ENCODE results near the gene SCAPER.
"Not testable (repeated sequence)": the region's sequence is repeated elsewhere in the genome, so short reads cannot be mapped to it uniquely, and the experiment has no call there.

SCAPER gene

GRCh38 chr15:76526111-76526510 lies 379.0 kb downstream of the SCAPER start:
- TF ChIP-seq, protein P1, sequence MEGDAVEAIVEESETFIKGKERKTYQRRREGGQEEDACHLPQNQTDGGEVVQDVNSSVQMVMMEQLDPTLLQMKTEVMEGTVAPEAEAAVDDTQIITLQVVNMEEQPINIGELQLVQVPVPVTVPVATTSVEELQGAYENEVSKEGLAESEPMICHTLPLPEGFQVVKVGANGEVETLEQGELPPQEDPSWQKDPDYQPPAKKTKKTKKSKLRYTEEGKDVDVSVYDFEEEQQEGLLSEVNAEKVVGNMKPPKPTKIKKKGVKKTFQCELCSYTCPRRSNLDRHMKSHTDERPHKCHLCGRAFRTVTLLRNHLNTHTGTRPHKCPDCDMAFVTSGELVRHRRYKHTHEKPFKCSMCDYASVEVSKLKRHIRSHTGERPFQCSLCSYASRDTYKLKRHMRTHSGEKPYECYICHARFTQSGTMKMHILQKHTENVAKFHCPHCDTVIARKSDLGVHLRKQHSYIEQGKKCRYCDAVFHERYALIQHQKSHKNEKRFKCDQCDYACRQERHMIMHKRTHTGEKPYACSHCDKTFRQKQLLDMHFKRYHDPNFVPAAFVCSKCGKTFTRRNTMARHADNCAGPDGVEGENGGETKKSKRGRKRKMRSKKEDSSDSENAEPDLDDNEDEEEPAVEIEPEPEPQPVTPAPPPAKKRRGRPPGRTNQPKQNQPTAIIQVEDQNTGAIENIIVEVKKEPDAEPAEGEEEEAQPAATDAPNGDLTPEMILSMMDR (IDR thresholded peaks at IDR 0.05; ENCODE audit: low read depth, low read length) = no peak
- no peak overlapping the region for H3K27ac ChIP-seq (ENCODE audit: low read length)
- H3K79me2 ChIP-seq (ENCODE audit: low read length) = no peaks in the 10 kb centered on the region
- H2AFZ ChIP-seq (ENCODE audit: low read depth, low read length) = no peak overlapping the region
- H3K9me3 ChIP-seq (ENCODE audit: insufficient read depth, low read length) = no peaks in the 10 kb centered on the region
- H3K4me3 ChIP-seq (ENCODE audit: low read length) = no peak overlapping the region
- H4K20me1 ChIP-seq (ENCODE audit: insufficient read depth, low read length) = no peaks in the 10 kb centered on the region
- H3K27me3 ChIP-seq (ENCODE audit: low read depth, low read length) = no peaks in the 10 kb centered on the region
- no peaks in the 10 kb centered on the region for H3K36me3 ChIP-seq (replicated peaks; ENCODE audit: low read depth, low read length)
- H3K4me2 ChIP-seq (ENCODE audit: low read length) = no peak overlapping the region
- no peak overlapping the region for H3K9ac ChIP-seq (ENCODE audit: low read length)
- H3K4me1 ChIP-seq (ENCODE audit: low read length) = peaks cover 12% of the 10 kb centered on the region

GRCh38 chr15:76517910-76518309 lies 387.2 kb downstream of the SCAPER start:
- H3K4me2 ChIP-seq (ENCODE audit: low read length) = no peak overlapping the region
- H3K9me3 ChIP-seq (ENCODE audit: insufficient read depth, low read length) = no peaks in the 10 kb centered on the region
- no peak overlapping the region for H3K9ac ChIP-seq (ENCODE audit: low read length)
- no peak overlapping the region for H2AFZ ChIP-seq (ENCODE audit: low read depth, low read length)
- no peaks in the 10 kb centered on the region for H3K27me3 ChIP-seq (ENCODE audit: low read depth, low read length)
- H4K20me1 ChIP-seq (ENCODE audit: insufficient read depth, low read length) = no peaks in the 10 kb centered on the region
- no peak overlapping the region for H3K27ac ChIP-seq (ENCODE audit: low read length)
- H3K79me2 ChIP-seq (ENCODE audit: low read length) = no peaks in the 10 kb centered on the region
- no peaks in the 10 kb centered on the region for H3K36me3 ChIP-seq (replicated peaks; ENCODE audit: low read depth, low read length)
- peaks cover 32% of the 10 kb centered on the region for H3K4me1 ChIP-seq (ENCODE audit: low read length)
- TF ChIP-seq, protein P1 (IDR thresholded peaks at IDR 0.05; ENCODE audit: low read depth, low read length) = no peak
- TF ChIP-seq EZH2phosphoT487 (IDR thresholded peaks at IDR 0.05; ENCODE audit: low read depth) = no peak
- H3K4me3 ChIP-seq (ENCODE audit: low read length) = no peak overlapping the region

DNA sequence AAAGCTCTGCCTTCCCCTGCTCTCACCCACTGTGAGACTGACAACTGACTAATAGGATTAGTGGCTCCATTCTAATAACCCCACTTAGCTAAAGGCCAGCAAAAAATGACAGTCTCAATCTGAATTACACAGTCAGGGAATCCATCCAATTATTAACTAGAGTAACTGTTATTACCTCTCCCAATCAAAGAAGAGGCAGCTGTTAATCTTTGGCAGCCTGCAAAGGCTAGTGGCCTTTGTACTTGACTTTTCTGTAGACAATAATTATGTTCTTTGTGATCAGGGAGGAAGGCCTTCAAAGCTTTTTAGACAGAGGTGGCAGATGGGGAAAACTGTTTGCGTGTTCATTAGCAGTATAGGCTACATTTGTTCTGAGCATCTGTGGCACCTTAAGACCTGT lies 390.9 kb downstream of the SCAPER start:
- Histone ChIP-seq H3K36me3 (replicated peaks; ENCODE audit: low read depth, low read length) (no peaks in the 10 kb centered on the region), H3K9ac (ENCODE audit: low read length) (no peak overlapping the region), H3K79me2 (ENCODE audit: low read length) (no peaks in the 10 kb centered on the region), H3K4me2 (ENCODE audit: low read length) (no peak overlapping the region), H4K20me1 (ENCODE audit: insufficient read depth, low read length) (no peaks in the 10 kb centered on the region), H3K4me3 (ENCODE audit: low read length) (no peak overlapping the region), H3K27ac (ENCODE audit: low read length) (no peak overlapping the region), H3K27me3 (ENCODE audit: low read depth, low read length) (no peaks in the 10 kb centered on the region), H3K9me3 (ENCODE audit: insufficient read depth, low read length) (no peaks in the 10 kb centered on the region), H3K4me1 (ENCODE audit: low read length) (peaks cover 25% of the 10 kb centered on the region), H2AFZ (ENCODE audit: low read depth, low read length) (no peak overlapping the region)
- no peak for TF ChIP-seq EZH2phosphoT487 (IDR thresholded peaks at IDR 0.05; ENCODE audit: low read depth)
- TF ChIP-seq, protein P1 (IDR thresholded peaks at IDR 0.05; ENCODE audit: low read depth, low read length) = no peak

- Histone ChIP-seq H3K9me3 (ENCODE audit: insufficient read depth, low read length) (no peaks in the 10 kb centered on the region), H3K4me1 (ENCODE audit: low read length) (peaks cover 12% of the 10 kb centered on the region), H3K4me3 (ENCODE audit: low read length) (no peak overlapping the region)
Observed at GRCh38 chr15:76512971-76513370, 392.2 kb downstream of the SCAPER start.

DNA sequence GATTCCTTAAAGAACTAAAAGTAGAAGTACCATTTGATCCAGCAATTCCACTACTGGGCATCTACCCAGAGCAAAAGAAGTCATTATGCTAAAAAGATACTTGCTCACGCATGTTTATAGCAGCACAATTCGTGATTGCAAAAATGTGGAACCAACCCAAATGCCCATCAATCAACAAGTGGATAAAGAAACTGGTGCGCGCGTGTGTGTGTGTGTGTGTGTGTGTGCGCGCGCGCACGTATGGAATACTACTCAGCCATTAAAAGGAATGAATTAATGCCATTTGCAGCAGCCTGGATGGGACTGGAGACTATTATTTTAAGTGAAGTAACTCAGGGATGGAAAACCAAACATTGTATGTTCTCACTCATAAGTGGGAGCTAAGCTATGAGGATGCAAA lies 394.5 kb downstream of the SCAPER start:
- not testable (repeated sequence) for H3K36me3 ChIP-seq (replicated peaks; ENCODE audit: low read depth, low read length); H3K9ac ChIP-seq (ENCODE audit: low read length); H2AFZ ChIP-seq (ENCODE audit: low read depth, low read length); H3K4me1 ChIP-seq (ENCODE audit: low read length); H3K27me3 ChIP-seq (ENCODE audit: low read depth, low read length); H3K79me2 ChIP-seq (ENCODE audit: low read length); H3K4me2 ChIP-seq (ENCODE audit: low read length); H3K4me3 ChIP-seq (ENCODE audit: low read length); H3K27ac ChIP-seq (ENCODE audit: low read length); H3K9me3 ChIP-seq (ENCODE audit: insufficient read depth, low read length); H4K20me1 ChIP-seq (ENCODE audit: insufficient read depth, low read length)

More at GRCh38 chr15:76512971-76513370, 392.2 kb downstream of the SCAPER start:
- Histone ChIP-seq H3K27ac (ENCODE audit: low read length) (no peak overlapping the region), H3K4me2 (ENCODE audit: low read length) (no peak overlapping the region), H4K20me1 (ENCODE audit: insufficient read depth, low read length) (no peaks in the 10 kb centered on the region), H3K36me3 (replicated peaks; ENCODE audit: low read depth, low read length) (no peaks in the 10 kb centered on the region), H3K79me2 (ENCODE audit: low read length) (no peaks in the 10 kb centered on the region), H3K27me3 (ENCODE audit: low read depth, low read length) (no peaks in the 10 kb centered on the region), H2AFZ (ENCODE audit: low read depth, low read length) (no peak overlapping the region), H3K9ac (ENCODE audit: low read length) (no peak overlapping the region)
- TF ChIP-seq, protein P1 (IDR thresholded peaks at IDR 0.05; ENCODE audit: low read depth, low read length) = no peak

Measured in OCI-LY3 (cell line).